Ectodermal cell (in vitro differentiated cells): ENCODE results near the gene NEK1.

Experiments
- H3K27ac ChIP-seq: 2 replicates; pipeline ENCODE4 v1.7.0; 2013; ENCODE audit warnings: mild to moderate bottlenecking, low read depth, low read length; ENCODE audit not compliant: insufficient read depth, poor library complexity, severe bottlenecking
- H3K27me3 ChIP-seq: 2 replicates; pipeline ENCODE4 v1.7.0; 2013; ENCODE audit warnings: mild to moderate bottlenecking, low read length; ENCODE audit not compliant: insufficient read depth, control insufficient read depth, poor library complexity, severe bottlenecking
- H3K36me3 ChIP-seq: one replicate; pipeline ENCODE4 v1.7.0; 2013; ENCODE audit warnings: low read length; ENCODE audit not compliant: control insufficient read depth, insufficient read depth
- H3K4me1 ChIP-seq: one replicate; pipeline ENCODE4 v1.7.0; 2013; ENCODE audit warnings: low read length; ENCODE audit not compliant: control insufficient read depth, insufficient read depth
- H3K4me3 ChIP-seq: 2 replicates; pipeline ENCODE4 v1.7.0; 2013; ENCODE audit warnings: low read depth, low read length, control low read depth; ENCODE audit not compliant: insufficient read depth
- H3K9me3 ChIP-seq: 2 replicates; pipeline ENCODE4 v1.7.0; 2013; ENCODE audit warnings: mild to moderate bottlenecking, low read length, moderate library complexity; ENCODE audit not compliant: control insufficient read depth
- WGBS, 2 experiments: methylation state at CpG; one replicate each; pipeline ENCODE4 v1.1.7; 2013; ENCODE audit warnings: missing lambda C conversion rate in 2 of 2; 5-methylcytosine and 5-hydroxymethylcytosine counted together

Gene NEK1

DNA sequence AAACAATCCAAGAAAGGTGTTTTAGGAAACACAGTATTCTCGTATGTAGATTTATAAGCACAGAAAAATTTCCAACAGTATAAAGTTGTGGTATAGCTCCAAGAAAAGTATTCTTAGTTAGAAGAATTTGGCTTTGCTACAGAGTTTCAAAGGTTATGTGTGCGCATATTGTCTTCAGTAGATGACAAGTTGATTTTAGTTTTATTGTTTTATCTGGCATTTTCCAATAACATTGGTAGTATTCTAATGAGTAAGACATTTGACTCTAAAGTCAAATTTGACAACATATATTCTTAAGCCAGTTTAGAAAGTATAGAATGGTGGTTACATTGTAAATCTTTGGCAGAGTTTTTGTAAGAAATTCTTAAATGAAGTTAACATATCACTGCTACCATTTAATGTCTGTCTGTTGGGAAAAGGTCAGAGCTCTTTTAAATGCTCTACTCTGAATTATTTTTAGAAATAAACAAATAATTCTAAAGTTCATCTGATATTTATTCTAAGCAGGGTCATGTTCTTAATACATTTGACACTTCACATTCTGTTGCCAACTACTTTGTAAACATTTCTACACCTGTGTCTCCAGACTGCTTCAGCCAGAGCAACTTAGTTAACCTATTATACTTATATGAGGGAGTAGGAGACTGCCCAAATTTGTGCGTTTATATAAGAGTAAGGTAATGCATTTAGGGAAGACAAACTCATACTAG is 38.0 kb upstream of the NEK1 start:
- H3K36me3 ChIP-seq, result no peaks in the 10 kb centered on the region
- no peak overlapping the region for H3K4me3 ChIP-seq
- H3K27me3 ChIP-seq, result no peaks in the 10 kb centered on the region
- no peaks in the 10 kb centered on the region for H3K4me1 ChIP-seq
- H3K27ac ChIP-seq, result no peak overlapping the region
- no peaks in the 10 kb centered on the region for H3K9me3 ChIP-seq
- WGBS, 2 experiments, result 89 to 99% methylated on average over 3 of the region's 3 CpGs

DNA sequence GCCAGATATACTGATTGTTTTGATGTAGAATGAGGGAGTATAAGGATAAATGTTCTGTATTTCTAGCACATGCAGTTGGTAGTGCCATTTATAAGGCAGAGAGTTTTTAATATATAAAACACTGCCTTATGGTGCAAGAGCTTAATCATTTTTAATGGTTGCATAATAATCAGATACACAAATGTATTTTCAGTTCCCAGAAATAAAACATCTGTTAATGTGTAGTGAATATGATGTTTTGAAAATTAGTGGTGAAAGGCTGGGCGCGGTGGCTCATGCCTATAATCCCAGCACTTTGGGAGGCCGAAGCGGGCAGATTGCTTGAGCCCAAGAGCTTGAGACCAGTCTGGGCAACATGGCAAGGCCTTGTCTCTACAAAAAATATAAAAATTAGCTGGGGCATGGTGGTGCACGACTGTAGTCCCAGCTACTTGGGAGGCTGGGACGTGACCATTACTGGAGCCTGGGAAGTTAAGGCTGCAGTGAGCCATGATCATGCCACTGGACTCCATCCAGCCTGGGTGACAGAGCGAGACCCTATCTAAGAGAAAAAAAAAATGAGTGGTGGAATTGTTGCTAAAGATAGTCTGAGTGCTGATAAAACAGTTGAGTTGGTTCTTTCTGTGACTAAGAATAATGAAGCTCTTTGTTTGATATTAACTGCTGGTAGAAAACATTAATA is 37.3 kb upstream of the NEK1 start:
- Histone ChIP-seq H3K27ac (no peak overlapping the region), H3K4me3 (no peak overlapping the region), H3K4me1 (no peaks in the 10 kb centered on the region), H3K9me3 (no peaks in the 10 kb centered on the region), H3K27me3 (no peaks in the 10 kb centered on the region), H3K36me3 (no peaks in the 10 kb centered on the region)
- 90 to 95% methylated on average over 7 of the region's 7 CpGs for WGBS, 2 experiments

DNA sequence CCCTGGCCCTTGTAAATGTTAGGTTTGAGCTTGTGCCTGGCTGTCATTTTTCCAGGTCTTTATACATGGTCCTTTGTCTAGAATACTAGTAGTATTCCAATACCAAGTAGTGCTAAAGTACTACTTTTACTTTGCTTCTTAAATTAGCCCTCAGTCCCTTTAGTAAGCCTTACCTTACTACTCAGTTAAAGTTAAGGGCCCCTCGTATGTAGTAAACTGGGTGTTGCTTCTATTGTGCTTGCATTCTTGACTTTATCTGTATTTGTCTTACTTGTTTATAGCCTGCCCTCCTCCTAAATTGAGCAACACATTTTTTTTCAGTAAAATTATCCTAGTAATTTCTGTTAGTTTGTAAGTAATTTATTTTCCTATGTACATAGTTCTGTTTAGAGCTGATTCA is 33.2 kb upstream of the NEK1 start:
- no peaks in the 10 kb centered on the region for H3K27me3 ChIP-seq
- 80% methylated on average over 1 of the region's 1 CpG; no CpG with 5 or more reads in 1 of the 2 experiments for WGBS, 2 experiments
- no peak overlapping the region for H3K27ac ChIP-seq
- H3K4me1 ChIP-seq, result no peaks in the 10 kb centered on the region
- H3K9me3 ChIP-seq, result no peaks in the 10 kb centered on the region
- no peaks in the 10 kb centered on the region for H3K36me3 ChIP-seq
- no peak overlapping the region for H3K4me3 ChIP-seq

DNA sequence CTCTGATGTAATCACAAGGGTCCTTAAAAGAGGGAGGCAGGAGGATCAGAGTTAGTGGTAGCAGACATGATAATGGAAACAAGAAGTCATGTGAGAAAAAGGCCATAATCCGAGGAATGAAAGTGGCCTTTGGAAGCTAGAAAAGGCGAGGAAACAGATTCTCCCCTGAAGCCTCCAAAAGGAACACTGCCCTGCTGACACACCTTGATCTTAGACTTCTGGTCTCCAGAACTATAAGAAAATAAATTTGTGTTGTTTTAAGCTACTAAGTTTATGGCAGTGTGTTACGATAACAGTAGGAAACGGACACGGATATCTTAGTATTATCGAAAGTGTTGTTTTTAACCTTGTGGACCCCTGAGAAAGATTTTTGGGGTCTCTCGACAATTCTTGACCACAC is 32.4 kb upstream of the NEK1 start:
- no peak overlapping the region for H3K4me3 ChIP-seq
- H3K27ac ChIP-seq, result no peak overlapping the region
- no peaks in the 10 kb centered on the region for H3K36me3 ChIP-seq
- H3K9me3 ChIP-seq, result no peaks in the 10 kb centered on the region
- H3K4me1 ChIP-seq, result no peaks in the 10 kb centered on the region
- H3K27me3 ChIP-seq, result no peaks in the 10 kb centered on the region
- 93 to 97% methylated on average over 7 of the region's 7 CpGs for WGBS, 2 experiments

DNA sequence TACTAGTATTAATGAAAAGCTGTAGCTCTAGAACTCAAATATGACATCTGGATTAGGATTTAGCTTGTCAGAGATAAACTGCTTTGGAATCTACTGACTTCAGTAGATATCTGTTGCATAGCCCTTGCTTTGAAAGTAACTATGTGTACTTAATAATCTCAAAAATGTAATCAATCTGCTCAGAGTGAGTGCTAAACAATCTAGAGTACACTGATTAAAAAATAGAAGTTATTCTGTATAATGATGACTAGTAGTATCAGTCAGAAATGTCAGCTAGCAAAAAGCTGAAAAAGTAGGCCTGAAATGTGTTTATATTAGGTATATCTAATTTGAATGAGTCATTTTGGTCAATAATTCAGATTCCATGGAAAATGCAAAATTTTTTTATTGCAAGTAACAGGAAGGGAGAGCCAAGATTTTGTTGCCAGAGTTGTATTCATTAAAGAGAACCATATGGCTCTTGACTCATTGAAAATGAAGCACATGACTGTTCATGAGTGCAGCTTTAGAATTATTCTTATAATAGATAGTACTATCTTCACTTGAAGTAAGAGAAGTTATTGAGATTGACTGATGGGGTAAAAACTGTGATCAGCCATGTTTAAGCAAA is 28.0 kb upstream of the NEK1 start:
- H3K9me3 ChIP-seq, result no peaks in the 10 kb centered on the region
- no peaks in the 10 kb centered on the region for H3K27me3 ChIP-seq
- no peak overlapping the region for H3K4me3 ChIP-seq
- no peaks in the 10 kb centered on the region for H3K4me1 ChIP-seq
- no peak overlapping the region for H3K27ac ChIP-seq
- H3K36me3 ChIP-seq, result no peaks in the 10 kb centered on the region

DNA sequence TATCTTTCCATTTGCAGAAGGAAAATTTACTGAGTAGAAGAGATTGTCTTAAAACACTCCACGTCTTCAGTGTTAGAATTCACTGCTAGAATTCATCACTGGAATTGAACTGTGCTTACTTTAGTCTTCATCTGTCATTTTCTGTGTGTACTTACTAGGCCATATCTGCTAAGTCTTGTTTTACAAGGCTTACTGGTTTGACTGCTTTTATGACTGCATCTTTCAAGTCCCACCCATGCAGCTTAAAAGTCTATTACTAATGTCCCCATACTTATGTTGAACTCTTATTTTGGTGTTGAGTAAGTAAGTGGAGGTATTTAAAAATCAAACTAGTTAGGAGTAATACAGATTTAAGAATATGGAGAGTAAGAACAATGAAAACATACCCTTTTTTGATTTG is 22.6 kb upstream of the NEK1 start:
- 96 to 100% methylated on average over 1 of the region's 1 CpG for WGBS, 2 experiments
- H3K4me1 ChIP-seq, result no peaks in the 10 kb centered on the region
- no peaks in the 10 kb centered on the region for H3K27me3 ChIP-seq
- H3K9me3 ChIP-seq, result no peaks in the 10 kb centered on the region
- H3K36me3 ChIP-seq, result no peaks in the 10 kb centered on the region
- H3K27ac ChIP-seq, result no peak overlapping the region
- no peak overlapping the region for H3K4me3 ChIP-seq

DNA sequence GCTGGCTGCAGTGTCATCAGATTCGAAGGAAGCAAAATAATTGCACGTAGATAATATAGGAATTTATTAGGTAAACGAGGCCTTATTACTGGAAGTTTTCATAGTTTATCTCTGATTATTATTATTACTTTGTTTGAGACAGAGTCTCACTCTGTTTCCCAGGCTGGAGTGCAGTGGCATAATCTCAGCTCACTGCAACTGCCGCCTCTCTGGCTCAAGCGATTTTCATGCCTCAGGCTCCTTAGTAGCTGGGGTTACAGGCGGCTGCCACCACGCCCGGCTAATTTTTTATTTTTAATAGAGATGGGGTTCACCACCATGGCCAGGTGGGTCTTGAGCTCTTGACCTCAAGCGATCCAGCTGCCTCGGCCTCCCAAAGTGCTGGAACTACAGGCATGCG is 20.5 kb upstream of the NEK1 start:
- H3K9me3 ChIP-seq, result no peaks in the 10 kb centered on the region
- 92 to 99% methylated on average over 10 to 11 of the region's 11 CpGs for WGBS, 2 experiments
- H3K27me3 ChIP-seq, result no peaks in the 10 kb centered on the region
- no peaks in the 10 kb centered on the region for H3K36me3 ChIP-seq
- no peak overlapping the region for H3K4me3 ChIP-seq
- no peak overlapping the region for H3K27ac ChIP-seq
- H3K4me1 ChIP-seq, result no peaks in the 10 kb centered on the region

DNA sequence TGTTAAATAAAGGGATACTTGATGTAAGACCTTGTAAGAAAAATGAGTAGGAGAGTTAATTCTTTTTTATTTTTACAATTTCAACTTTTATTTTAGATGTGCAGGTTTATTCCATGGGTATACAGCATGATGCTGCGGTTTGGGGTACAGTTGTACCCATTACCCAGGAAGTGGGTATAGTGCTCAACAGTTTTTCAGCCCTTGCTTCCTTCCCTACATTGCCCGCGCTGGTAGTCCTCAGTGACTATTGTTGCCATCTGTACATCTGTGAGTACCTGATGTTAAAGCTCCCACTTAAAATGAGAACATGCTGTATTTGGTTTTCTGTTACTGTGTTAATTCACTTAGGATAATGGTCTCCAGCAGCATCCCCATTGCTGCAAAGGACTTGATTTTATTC is 17.7 kb upstream of the NEK1 start:
- Histone ChIP-seq H3K27me3 (no peaks in the 10 kb centered on the region), H3K36me3 (no peaks in the 10 kb centered on the region), H3K4me3 (no peak overlapping the region), H3K27ac (no peak overlapping the region), H3K9me3 (no peaks in the 10 kb centered on the region), H3K4me1 (no peaks in the 10 kb centered on the region)
- 98% methylated on average over 3 of the region's 3 CpGs for WGBS, 2 experiments

DNA sequence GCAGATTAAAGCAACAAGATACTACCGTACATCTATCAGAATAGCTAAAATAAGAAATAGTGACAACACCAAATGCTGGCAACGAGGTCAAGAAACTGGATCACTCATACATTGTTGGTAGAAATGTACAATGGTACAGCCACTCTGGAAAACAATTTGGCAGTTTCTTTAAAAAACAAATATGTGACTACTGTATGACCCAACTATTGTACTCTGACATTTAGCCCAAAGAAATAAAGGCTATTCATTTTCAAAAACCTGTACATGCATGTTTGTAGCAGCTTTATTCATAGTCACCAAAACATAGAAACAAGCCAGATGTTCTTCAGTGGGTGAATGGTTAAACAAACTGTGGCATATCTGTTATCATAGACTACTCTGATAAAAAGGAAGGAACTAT is 16.2 kb upstream of the NEK1 start:
- Histone ChIP-seq H3K4me1 (no peaks in the 10 kb centered on the region), H3K27ac (no peak overlapping the region), H3K9me3 (no peaks in the 10 kb centered on the region), H3K4me3 (no peak overlapping the region), H3K36me3 (no peaks in the 10 kb centered on the region), H3K27me3 (no peaks in the 10 kb centered on the region)
- WGBS, 2 experiments, result 93 to 98% methylated on average over 2 of the region's 2 CpGs

DNA sequence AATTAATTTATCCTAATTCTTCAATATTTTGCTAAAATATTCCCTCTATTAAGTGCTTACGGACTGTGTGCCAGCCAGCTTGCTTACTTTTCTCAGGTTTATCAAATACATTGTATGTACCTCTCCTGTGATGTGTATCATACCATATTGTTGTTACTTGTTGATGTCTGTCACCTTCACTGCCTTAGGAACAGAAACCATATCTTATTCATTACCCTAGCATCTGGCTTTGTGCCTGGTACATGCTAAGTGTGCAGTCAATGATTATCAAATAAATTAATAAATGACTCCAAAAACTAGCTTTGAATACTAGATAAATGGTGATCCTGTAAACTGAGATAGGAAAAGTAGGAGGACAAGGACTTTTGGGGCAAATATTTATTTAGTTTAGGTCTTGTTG is 14.9 kb upstream of the NEK1 start:
- Histone ChIP-seq H3K9me3 (no peaks in the 10 kb centered on the region), H3K27me3 (no peaks in the 10 kb centered on the region), H3K27ac (no peak overlapping the region), H3K4me1 (no peaks in the 10 kb centered on the region), H3K4me3 (no peak overlapping the region), H3K36me3 (no peaks in the 10 kb centered on the region)
- WGBS, 2 experiments, result 95 to 100% methylated on average over 1 of the region's 1 CpG
